SW 1271 (cell line): ENCODE results near the gene AKT2.

ENCODE experiments used
- DNase-seq, 2 experiments: peaks; one replicate each; lab custom pipeline; 2025; lab: John Stamatoyannopoulos, UW

The AKT2 gene

GRCh38 chr19:40300668-40301067 lies 15.5 kb upstream of the AKT2 start:
- DNase-seq = no peak

- no peak for DNase-seq
Measured at GRCh38 chr19:40298026-40298425, 12.9 kb upstream of the AKT2 start.

- DNase-seq = no peak
Measured at GRCh38 chr19:40294560-40294959, 9.4 kb upstream of the AKT2 start.

GRCh38 chr19:40286971-40287421 lies 1.9 kb upstream of the AKT2 start:
- DNase-seq = no peak

GRCh38 chr19:40286235-40286970 lies 1.3 kb upstream of the AKT2 start:
- DNase-seq = no peak

GRCh38 chr19:40285353-40286234 lies 449 bp upstream of the AKT2 start:
- DNase-seq = peak; percentile 94 to 99

GRCh38 chr19:40284251-40284500 lies 969 bp downstream of the AKT2 start:
- no peak for DNase-seq

GRCh38 chr19:40283414-40284250 lies 1.5 kb downstream of the AKT2 start:
- DNase-seq = no peak

- no peak for DNase-seq
Measured at GRCh38 chr19:40282920-40283319, 2.2 kb downstream of the AKT2 start.

- DNase-seq = no peak
Measured at GRCh38 chr19:40282209-40282580, 3.0 kb downstream of the AKT2 start.

GRCh38 chr19:40281381-40282208 lies 3.5 kb downstream of the AKT2 start:
- DNase-seq = no peak

- no peak for DNase-seq
Measured at GRCh38 chr19:40280608-40281221, 4.4 kb downstream of the AKT2 start.

GRCh38 chr19:40279761-40280607 lies 5.2 kb downstream of the AKT2 start:
- DNase-seq = no peak

GRCh38 chr19:40279120-40279551 lies 6.0 kb downstream of the AKT2 start:
- no peak for DNase-seq

- no peak for DNase-seq
Measured at GRCh38 chr19:40278361-40279035, 6.6 kb downstream of the AKT2 start.

- DNase-seq = no peak
Measured at GRCh38 chr19:40277356-40278059, 7.6 kb downstream of the AKT2 start.

GRCh38 chr19:40274585-40275544 lies 10.3 kb downstream of the AKT2 start:
- DNase-seq = no peak
